ENCODE results near the gene CHRDL2. TPM values are rescaled to one million over a fixed set of nuclear protein-coding genes. Genes with fewer than 3 reads are reported as not detected.
"Not testable (repeated sequence)": the region's sequence is repeated elsewhere in the genome, so short reads cannot be mapped to it uniquely, and the experiment has no call there.

Gene CHRDL2
- total RNA-seq, 4 donors from 2014 or later = not detected

GRCh38 chr11:74769055-74769707 lies 38.0 kb upstream of the CHRDL2 start:
- no peak for DNase-seq (ENCODE audit: low spot score in 2 of 2)
- intact Hi-C loops (cut with DNase I; ENCODE audit: low total_unique reads) = no loop called here
- H3K4me3 ChIP-seq (ENCODE audit: low read depth, poor library complexity, severe bottlenecking) = no peak overlapping the region
- WGBS, 2 donors = 75 to 81% methylated on average over 2 of the region's 2 CpGs
- TF ChIP-seq POLR2A (IDR thresholded peaks at IDR 0.05) = no peak
- no peak for TF ChIP-seq CTCF (IDR thresholded peaks at IDR 0.05)

- WGBS, 2 donors = 82 to 86% methylated on average over 9 of the region's 9 CpGs
- intact Hi-C loops (cut with DNase I; ENCODE audit: low total_unique reads); H3K4me3 ChIP-seq (ENCODE audit: low read depth, poor library complexity, severe bottlenecking); DNase-seq (ENCODE audit: low spot score in 2 of 2): not testable (repeated sequence)
These were observed 37.0 kb upstream of the CHRDL2 start for GRCh38 chr11:74768172-74768651.

GRCh38 chr11:74766905-74767304 lies 35.7 kb upstream of the CHRDL2 start:
- TF ChIP-seq POLR2A (IDR thresholded peaks at IDR 0.05) = no peak
- no peak for TF ChIP-seq CTCF (IDR thresholded peaks at IDR 0.05)
- H3K4me3 ChIP-seq (ENCODE audit: low read depth, poor library complexity, severe bottlenecking) = no peak overlapping the region
- no peak for DNase-seq (ENCODE audit: low spot score in 2 of 2)
- intact Hi-C loops (cut with DNase I; ENCODE audit: low total_unique reads) = no loop called here
- 64 to 71% methylated on average over 1 of the region's 1 CpG for WGBS, 2 donors

- no peak overlapping the region for H3K4me3 ChIP-seq (ENCODE audit: low read depth, poor library complexity, severe bottlenecking)
- no peak for TF ChIP-seq POLR2A (IDR thresholded peaks at IDR 0.05)
- TF ChIP-seq CTCF (IDR thresholded peaks at IDR 0.05) = no peak
- WGBS, 2 donors = 86 to 96% methylated on average over 1 of the region's 1 CpG
- intact Hi-C loops (cut with DNase I; ENCODE audit: low total_unique reads) = no loop called here
- no peak for DNase-seq (ENCODE audit: low spot score in 2 of 2)
These were observed 25.3 kb upstream of the CHRDL2 start for GRCh38 chr11:74756571-74756970.

GRCh38 chr11:74755395-74755995 lies 24.3 kb upstream of the CHRDL2 start:
- 57 to 59% methylated on average over 1 of the region's 1 CpG for WGBS, 2 donors
- no peak for TF ChIP-seq POLR2A (IDR thresholded peaks at IDR 0.05)
- TF ChIP-seq CTCF (IDR thresholded peaks at IDR 0.05) = no peak
- DNase-seq (ENCODE audit: low spot score in 2 of 2) = no peak
- H3K4me3 ChIP-seq (ENCODE audit: low read depth, poor library complexity, severe bottlenecking) = no peak overlapping the region
- intact Hi-C loops (cut with DNase I; ENCODE audit: low total_unique reads) = no loop called here

- no peak for TF ChIP-seq CTCF (IDR thresholded peaks at IDR 0.05)
- no peak for TF ChIP-seq POLR2A (IDR thresholded peaks at IDR 0.05)
- 81 to 83% methylated on average over 15 of the region's 15 CpGs for WGBS, 2 donors
- no peak for DNase-seq (ENCODE audit: low spot score in 2 of 2)
- intact Hi-C loops (cut with DNase I; ENCODE audit: low total_unique reads) = no loop called here
- H3K4me3 ChIP-seq (ENCODE audit: low read depth, poor library complexity, severe bottlenecking) = no peak overlapping the region
These were observed 23.5 kb upstream of the CHRDL2 start for GRCh38 chr11:74754507-74755252.
